K562 (cell line): ENCODE results near the gene PRPF8. TPM values are rescaled to one million over a fixed set of nuclear protein-coding genes. Genes with fewer than 3 reads are reported as not detected.

ENCODE experiments used
- CHD7 ChIP-seq: fragments of 200-600 bp; sonication (generic); IDR thresholded peaks from one replicate; pipeline ENCODE4 v1.6.1; 2012; ENCODE audit warnings: mild to moderate bottlenecking, low read depth, low read length, inconsistent platforms
- GATAD2A ChIP-seq: fragments of 450-650 bp; IDR thresholded peaks from 2 replicates; pipeline ENCODE4 v1.6.1; 2017
- L3MBTL2 ChIP-seq: fragments of 450-650 bp; IDR thresholded peaks from 2 replicates; pipeline ENCODE4 v1.6.1; 2016; ENCODE audit warnings: mild to moderate bottlenecking, moderate library complexity
- STAG1 ChIP-seq: sonication (generic); formaldehyde crosslinking; IDR thresholded peaks from 2 replicates; pipeline ENCODE4 v1.5.0; 2020; ENCODE audit warnings: missing genetic modification reagents, borderline replicate concordance
- TEAD1 ChIP-seq, 2 experiments: fragments of 450-650 bp in 1 of 2; sonication (generic) in 1 of 2; formaldehyde crosslinking; IDR thresholded peaks; 2 replicates each; pipeline versions ENCODE4 v1.4.0 to v1.8.0; 2020 to 2022; ENCODE audit warnings: mild to moderate bottlenecking in 2 of 2, missing genetic modification reagents in 1 of 2
- ZBED1 ChIP-seq: IDR thresholded peaks from 2 replicates; pipeline ENCODE4 v1.6.1; 2014
- ZFP36 ChIP-seq: fragments of 150-350 bp; IDR thresholded peaks from 2 replicates; pipeline ENCODE4 v1.6.1; 2018; ENCODE audit warnings: low read length, low read depth; ENCODE audit not compliant: partially characterized antibody
- polyA plus RNA-seq, 8 experiments: library from polyadenylated mRNA; depleted of rRNA in 4 of 8; stranded (reverse) in 5 of 8; unstranded in 3 of 8; fragments of >200 nt; fragmentation: Nextera tagmentation in 2 of 8; fragmentation: Illumina TruSeq in 1 of 8; extraction: Ambion mirVana in 2 of 8; extraction: Trizol in 1 of 8; gene quantifications; 2 replicates each; pipeline versions ENCODE4 v1.2.1 to v1.2.3, GENCODE V29; 2011 to 2014; ENCODE audit warnings: inconsistent platforms in 1 of 8, missing spikeins in 1 of 8
- total RNA-seq, 7 experiments: library from RNA; depleted of rRNA in 6 of 7; stranded (reverse); fragments of >200 nt in 6 of 7; fragmentation: Illumina TruSeq in 2 of 7; extraction: Trizol in 2 of 7; gene quantifications; 2 replicates each; pipeline versions ENCODE4 v1.2.1 to v1.2.3, GENCODE V29; 2011 to 2021; ENCODE audit warnings: low replicate concordance in 1 of 7
- TF ChIP-seq, protein P1 (sequence below), 3 experiments: IDR thresholded peaks in 2 of 3; conservative IDR thresholded peaks in 1 of 3; 2 replicates each; pipeline ENCODE4 v1.5.1; 2011 to 2012; ENCODE audit warnings: low read length in 3 of 3, mild to moderate bottlenecking in 3 of 3, control low read depth in 2 of 3, improper control_type of control experiment in 1 of 3, inconsistent platforms in 1 of 3, low read depth in 1 of 3, mixed read lengths in 1 of 3, moderate library complexity in 1 of 3; ENCODE audit not compliant: insufficient read depth in 2 of 3

The PRPF8 gene
- total and polyA plus RNA-seq, 9 of the 15 experiments (the other 6 are each of a cell fraction or from before 2014, with no cell fraction given): 64.3 to 294 (median 85.9) TPM

- TF ChIP-seq CHD7: no peak
- no peak for TF ChIP-seq GATAD2A
- TF ChIP-seq ZFP36: peak; percentile 18
- TF ChIP-seq, protein P1, sequence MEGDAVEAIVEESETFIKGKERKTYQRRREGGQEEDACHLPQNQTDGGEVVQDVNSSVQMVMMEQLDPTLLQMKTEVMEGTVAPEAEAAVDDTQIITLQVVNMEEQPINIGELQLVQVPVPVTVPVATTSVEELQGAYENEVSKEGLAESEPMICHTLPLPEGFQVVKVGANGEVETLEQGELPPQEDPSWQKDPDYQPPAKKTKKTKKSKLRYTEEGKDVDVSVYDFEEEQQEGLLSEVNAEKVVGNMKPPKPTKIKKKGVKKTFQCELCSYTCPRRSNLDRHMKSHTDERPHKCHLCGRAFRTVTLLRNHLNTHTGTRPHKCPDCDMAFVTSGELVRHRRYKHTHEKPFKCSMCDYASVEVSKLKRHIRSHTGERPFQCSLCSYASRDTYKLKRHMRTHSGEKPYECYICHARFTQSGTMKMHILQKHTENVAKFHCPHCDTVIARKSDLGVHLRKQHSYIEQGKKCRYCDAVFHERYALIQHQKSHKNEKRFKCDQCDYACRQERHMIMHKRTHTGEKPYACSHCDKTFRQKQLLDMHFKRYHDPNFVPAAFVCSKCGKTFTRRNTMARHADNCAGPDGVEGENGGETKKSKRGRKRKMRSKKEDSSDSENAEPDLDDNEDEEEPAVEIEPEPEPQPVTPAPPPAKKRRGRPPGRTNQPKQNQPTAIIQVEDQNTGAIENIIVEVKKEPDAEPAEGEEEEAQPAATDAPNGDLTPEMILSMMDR (IDR thresholded peaks at IDR 0.05 in 2 of 3, conservative IDR thresholded peaks at IDR 0.05 in 1 of 3; ENCODE audit: insufficient read depth in 2 of 3, low read depth in 1 of 3, low read length in 3 of 3): peak in 1 of 3 experiments; percentile 41; a peak in 2 of 6 replicates
- peak; percentile 45; the same call in 1 of the 2 replicates for TF ChIP-seq L3MBTL2
- TF ChIP-seq STAG1: no peak
- 0 out of 4 replicates have a peak, but pooled peaks of 1 of the 2 experiments have one; percentile 23 for TF ChIP-seq TEAD1 (CRISPR knock-in tag; IDR thresholded peaks at IDR 0.05)
- no peak for TF ChIP-seq ZBED1
Measured at GRCh38 chr17:1648173-1648962, 36.3 kb downstream of the PRPF8 start (continued).
